MCF 10A (cell line): ENCODE data around the gene CD200R1. TPM values are rescaled to one million over a fixed set of nuclear protein-coding genes. Genes with fewer than 3 reads are reported as not detected.
"Not testable (repeated sequence)": the region's sequence is repeated elsewhere in the genome, so short reads cannot be mapped to it uniquely, and the experiment has no call there.

Experiments used
- BruUV-seq: library from RNA; stranded (reverse); fragments of 400-500 nt; replicated peaks from 2 replicates; lab custom pipeline; 2021; lab: Mats Ljungman, UMichigan
- CTCF ChIA-PET: fragments of 300-600 bp; sonication (Branson Sonifier 250); formaldehyde crosslinking; extraction: SDS; loops from one replicate; lab custom pipeline; 2021; ENCODE audit warnings: antibody characterized with exemption, inconsistent platforms; lab: Yijun Ruan, JAX
- POLR2A ChIA-PET: fragments of 300-600, 350-650 bp; sonication (Branson Sonifier 250); formaldehyde crosslinking; extraction: SDS; loops from one replicate; lab custom pipeline; 2020; ENCODE audit warnings: antibody characterized with exemption, inconsistent platforms; lab: Yijun Ruan, JAX
- DNase-seq: peaks from one replicate; pipeline ENCODE4 v3.0.0-alpha.2; 2018; ENCODE audit not compliant: unreplicated experiment
- H3K27ac Mint-ChIP-seq: one replicate; pipeline ENCODE4 v1.8.0; 2022; ENCODE audit warnings: mild to moderate bottlenecking, low read depth, mixed read lengths; ENCODE audit not compliant: unreplicated experiment
- H3K27me3 Mint-ChIP-seq: one replicate; pipeline ENCODE4 v1.8.0; 2022; ENCODE audit warnings: mixed read lengths; ENCODE audit not compliant: insufficient read depth, unreplicated experiment
- H3K36me3 Mint-ChIP-seq: one replicate; pipeline ENCODE4 v1.8.0; 2022; ENCODE audit warnings: mild to moderate bottlenecking, moderate library complexity, mixed read lengths; ENCODE audit not compliant: insufficient read depth, unreplicated experiment
- H3K4me1 Mint-ChIP-seq: one replicate; pipeline ENCODE4 v1.8.0; 2022; ENCODE audit warnings: mixed read lengths; ENCODE audit not compliant: insufficient read depth, unreplicated experiment
- H3K4me3 Mint-ChIP-seq: one replicate; pipeline ENCODE4 v1.8.0; 2022; ENCODE audit warnings: mild to moderate bottlenecking, moderate library complexity, mixed read lengths; ENCODE audit not compliant: unreplicated experiment
- H3K9me3 Mint-ChIP-seq: one replicate; pipeline ENCODE4 v1.8.0; 2022; ENCODE audit warnings: mixed read lengths; ENCODE audit not compliant: unreplicated experiment
- CTCF ChIP-seq: fragments of 200-600 bp; IDR thresholded peaks from one replicate; pipeline ENCODE4 v1.8.0; 2022; ENCODE audit warnings: antibody characterized with exemption, mild to moderate bottlenecking; ENCODE audit not compliant: unreplicated experiment
- intact Hi-C: fragments of 100-400 bp; cut with micrococcal nuclease; formaldehyde crosslinking; loops from 2 replicates; pipeline ENCODE4 v1.14.1; 2022
- total RNA-seq: library from RNA; stranded (reverse); gene quantifications from 2 replicates; pipeline ENCODE4 v1.2.3, GENCODE V29; 2022

CD200R1 gene
- total RNA-seq, 1 experiment from 2014 or later: not detected

GRCh38 chr3:112925560-112925959 is 49.3 kb downstream of the CD200R1 start:
- no peaks in the 10 kb centered on the region for H3K9me3 Mint-ChIP-seq

GRCh38 chr3:112919541-112919940 is 55.4 kb downstream of the CD200R1 start:
- DNase-seq, H3K36me3 Mint-ChIP-seq, H3K27ac Mint-ChIP-seq, intact Hi-C loops, POLR2A ChIA-PET, H3K4me1 Mint-ChIP-seq, H3K4me3 Mint-ChIP-seq, CTCF ChIA-PET, BruUV-seq: not testable (repeated sequence)
- Mint-ChIP-seq H3K27me3 (peaks cover 24% of the 10 kb centered on the region), H3K9me3 (peaks cover 15% of the 10 kb centered on the region)

More at GRCh38 chr3:112925560-112925959, 49.3 kb downstream of the CD200R1 start:
- ChIA-PET POLR2A (no interaction called here), CTCF (no interaction called here)
- H3K27ac Mint-ChIP-seq: no peak overlapping the region
- no peaks in the 10 kb centered on the region for H3K36me3 Mint-ChIP-seq
- no peaks in the 10 kb centered on the region for H3K4me1 Mint-ChIP-seq
- no peak overlapping the region for H3K4me3 Mint-ChIP-seq
- no peak for TF ChIP-seq CTCF
- BruUV-seq: no TSS peak
- intact Hi-C loops: no loop called here
- H3K27me3 Mint-ChIP-seq: peaks cover 63% of the 10 kb centered on the region
- DNase-seq: no peak

GRCh38 chr3:112908252-112908651 is 66.7 kb downstream of the CD200R1 start:
- no peaks in the 10 kb centered on the region for H3K36me3 Mint-ChIP-seq
- H3K27ac Mint-ChIP-seq: no peak overlapping the region
- peaks cover 9% of the 10 kb centered on the region for H3K9me3 Mint-ChIP-seq
- H3K4me3 Mint-ChIP-seq: no peak overlapping the region
- ChIA-PET POLR2A (interaction anchor here (0.7 kb wide), 1 partner anchor 60 kb away, joined by 3 read pairs; no protein-coding TSS in a partner anchor), CTCF (interaction anchor here (0.6 kb wide), 1 partner anchor 599 kb away, joined by 3 read pairs; no protein-coding TSS in a partner anchor)
- intact Hi-C loops: no loop called here
- no peaks in the 10 kb centered on the region for H3K4me1 Mint-ChIP-seq
- BruUV-seq: no TSS peak
- H3K27me3 Mint-ChIP-seq: no peaks in the 10 kb centered on the region
- TF ChIP-seq CTCF: no peak
- DNase-seq: no peak

GRCh38 chr3:112904786-112905185 is 70.1 kb downstream of the CD200R1 start:
- Mint-ChIP-seq H3K27ac (no peak overlapping the region), H3K4me3 (no peak overlapping the region), H3K36me3 (no peaks in the 10 kb centered on the region), H3K9me3 (peaks cover 9% of the 10 kb centered on the region), H3K27me3 (no peaks in the 10 kb centered on the region), H3K4me1 (peaks cover 6% of the 10 kb centered on the region)
- no peak for TF ChIP-seq CTCF
- DNase-seq: no peak
- BruUV-seq: no TSS peak
- ChIA-PET POLR2A (interaction anchor here (1.1 kb wide), 1 partner anchor 10 kb away, joined by 3 read pairs; no protein-coding TSS in a partner anchor), CTCF (no interaction called here)
- intact Hi-C loops: no loop called here
